Hepatocyte (in vitro differentiated cells): ENCODE measurements around the gene APOF. TPM values are rescaled to one million over a fixed set of nuclear protein-coding genes. Genes with fewer than 3 reads are reported as not detected.

Experiments
- DNase-seq: peaks from one replicate; pipeline ENCODE4 v3.0.0-alpha.2; 2016; ENCODE audit warnings: low spot score
- H2AFZ ChIP-seq: fragments of 200-600 bp; sonication (generic); 2 replicates; pipeline ENCODE4 v1.6.0; 2016; ENCODE audit warnings: antibody characterized with exemption, mild to moderate bottlenecking
- H3K27ac ChIP-seq: fragments of 200-600 bp; sonication (generic); 2 replicates; pipeline ENCODE4 v1.5.1; 2016; ENCODE audit warnings: mild to moderate bottlenecking
- H3K27me3 ChIP-seq: fragments of 200-600 bp; sonication (generic); 2 replicates; pipeline ENCODE4 v1.6.1; 2016
- H3K36me3 ChIP-seq: fragments of 200-600 bp; sonication (generic); replicated peaks from 2 replicates; pipeline ENCODE4 v1.5.1; 2016; ENCODE audit warnings: low read depth; ENCODE audit not compliant: insufficient read depth
- H3K4me1 ChIP-seq: fragments of 200-600 bp; sonication (generic); 2 replicates; pipeline ENCODE4 v1.5.1; 2016; ENCODE audit warnings: mild to moderate bottlenecking, moderate library complexity; ENCODE audit not compliant: insufficient read depth
- H3K4me2 ChIP-seq: fragments of 200-600 bp; sonication (generic); 2 replicates; pipeline ENCODE4 v1.6.0; 2016
- H3K4me3 ChIP-seq: fragments of 200-600 bp; sonication (generic); 2 replicates; pipeline ENCODE4 v1.5.1; 2016; ENCODE audit warnings: mild to moderate bottlenecking
- H3K79me2 ChIP-seq: fragments of 200-600 bp; sonication (generic); 2 replicates; pipeline ENCODE4 v1.6.0; 2017; ENCODE audit warnings: mild to moderate bottlenecking
- H3K9me2 ChIP-seq: fragments of 200-600 bp; sonication (generic); replicated peaks from 2 replicates; pipeline ENCODE4 v1.6.0; 2017; ENCODE audit warnings: mild to moderate bottlenecking; ENCODE audit not compliant: insufficient read depth
- H3K9me3 ChIP-seq: fragments of 200-600 bp; sonication (generic); 2 replicates; pipeline ENCODE4 v1.5.1; 2016; ENCODE audit warnings: low read depth, mild to moderate bottlenecking
- H4K20me1 ChIP-seq: fragments of 200-600 bp; sonication (generic); 2 replicates; pipeline ENCODE4 v1.6.0; 2016; ENCODE audit warnings: mild to moderate bottlenecking; ENCODE audit not compliant: insufficient read depth, poor library complexity, severe bottlenecking
- EZH2 ChIP-seq: fragments of 200-600 bp; sonication (generic); IDR thresholded peaks from 2 replicates; pipeline ENCODE4 v1.6.1; 2016; ENCODE audit warnings: antibody characterized with exemption, mild to moderate bottlenecking, borderline replicate concordance
- EZH2phosphoT487 ChIP-seq: fragments of 200-600 bp; sonication (generic); IDR thresholded peaks from one replicate; pipeline ENCODE4 v1.6.1; 2018; ENCODE audit warnings: antibody characterized with exemption, mild to moderate bottlenecking, low read depth, moderate library complexity; ENCODE audit not compliant: unreplicated experiment, severe bottlenecking
- WGBS: methylation state at CpG from one replicate; pipeline ENCODE4 v1.1.6; 2016; ENCODE audit warnings: low lambda C conversion rate; ENCODE audit errors: missing lambda C conversion rate; 5-methylcytosine and 5-hydroxymethylcytosine counted together
- polyA plus RNA-seq: library from polyadenylated mRNA; unstranded; fragments of >200 nt; fragmentation: Nextera tagmentation; extraction: Ambion mirVana; gene quantifications from 2 replicates; pipeline ENCODE4 v1.2.1, GENCODE V29; 2016
- total RNA-seq: library from RNA; depleted of rRNA; stranded (reverse); fragments of >200 nt; gene quantifications from 2 replicates; pipeline ENCODE4 v1.2.3, GENCODE V29; 2014
- TF ChIP-seq, protein P1 (sequence below): fragments of 200-600 bp; sonication (generic); IDR thresholded peaks from 2 replicates; pipeline ENCODE4 v1.5.1; 2016; ENCODE audit warnings: antibody characterized with exemption, mild to moderate bottlenecking; ENCODE audit not compliant: poor library complexity

Gene APOF, protein sequence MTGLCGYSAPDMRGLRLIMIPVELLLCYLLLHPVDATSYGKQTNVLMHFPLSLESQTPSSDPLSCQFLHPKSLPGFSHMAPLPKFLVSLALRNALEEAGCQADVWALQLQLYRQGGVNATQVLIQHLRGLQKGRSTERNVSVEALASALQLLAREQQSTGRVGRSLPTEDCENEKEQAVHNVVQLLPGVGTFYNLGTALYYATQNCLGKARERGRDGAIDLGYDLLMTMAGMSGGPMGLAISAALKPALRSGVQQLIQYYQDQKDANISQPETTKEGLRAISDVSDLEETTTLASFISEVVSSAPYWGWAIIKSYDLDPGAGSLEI
- total RNA-seq, result 0.12 TPM in 1 of 2 replicates, not detected in the other
- 0.55 TPM in 1 of 2 replicates, not detected in the other for polyA plus RNA-seq

DNA sequence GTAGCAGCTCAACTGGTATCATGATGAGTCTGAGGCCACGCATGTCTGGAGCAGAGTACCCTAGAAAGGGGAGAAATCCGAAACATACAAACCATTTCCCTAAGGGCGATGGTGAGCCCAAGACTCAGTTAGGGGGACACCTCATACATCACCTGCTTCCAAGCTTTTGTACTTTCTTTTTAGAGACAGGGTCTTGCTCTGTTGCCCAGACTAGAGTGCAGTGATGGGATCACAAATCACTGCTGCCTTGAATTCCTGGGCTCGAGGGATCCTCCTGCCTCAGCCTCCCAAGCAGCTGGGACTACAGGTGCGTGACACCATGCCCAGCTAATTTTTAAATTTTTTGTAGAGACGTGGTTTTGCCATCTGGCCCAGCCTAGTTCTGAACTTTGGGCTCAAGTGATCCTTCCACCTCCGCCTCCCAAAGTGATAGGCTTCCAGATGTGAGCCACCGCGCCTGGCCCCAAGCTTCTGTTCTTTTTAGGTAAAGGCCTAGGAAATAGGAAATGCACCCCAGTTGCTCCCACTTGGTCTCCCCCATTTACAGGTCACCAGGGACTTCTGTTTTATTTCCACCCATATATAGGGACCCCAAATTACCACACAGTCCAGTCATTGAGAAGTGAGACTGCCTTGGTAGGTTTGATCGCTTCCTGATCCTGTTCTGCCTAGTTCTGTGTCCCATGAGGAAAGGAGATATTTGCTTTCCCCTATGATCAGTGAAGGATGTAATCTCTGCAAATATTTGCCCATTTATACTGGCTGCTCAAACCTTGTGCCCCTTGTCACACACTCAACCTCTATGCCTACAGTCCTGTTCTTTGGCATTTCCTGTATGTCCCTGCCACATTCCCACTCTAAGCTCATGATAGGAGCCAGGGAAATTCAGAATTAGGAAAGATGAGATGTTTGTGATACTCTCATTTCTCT, at the start of gene APOF:
APOF (minus strand) TSS at position 728 of the 930 bp plus-strand sequence; CDS start at position 616, 112 bp downstream.
- TF ChIP-seq EZH2phosphoT487 (no peak), EZH2 (no peak)
- TF ChIP-seq, protein P1, sequence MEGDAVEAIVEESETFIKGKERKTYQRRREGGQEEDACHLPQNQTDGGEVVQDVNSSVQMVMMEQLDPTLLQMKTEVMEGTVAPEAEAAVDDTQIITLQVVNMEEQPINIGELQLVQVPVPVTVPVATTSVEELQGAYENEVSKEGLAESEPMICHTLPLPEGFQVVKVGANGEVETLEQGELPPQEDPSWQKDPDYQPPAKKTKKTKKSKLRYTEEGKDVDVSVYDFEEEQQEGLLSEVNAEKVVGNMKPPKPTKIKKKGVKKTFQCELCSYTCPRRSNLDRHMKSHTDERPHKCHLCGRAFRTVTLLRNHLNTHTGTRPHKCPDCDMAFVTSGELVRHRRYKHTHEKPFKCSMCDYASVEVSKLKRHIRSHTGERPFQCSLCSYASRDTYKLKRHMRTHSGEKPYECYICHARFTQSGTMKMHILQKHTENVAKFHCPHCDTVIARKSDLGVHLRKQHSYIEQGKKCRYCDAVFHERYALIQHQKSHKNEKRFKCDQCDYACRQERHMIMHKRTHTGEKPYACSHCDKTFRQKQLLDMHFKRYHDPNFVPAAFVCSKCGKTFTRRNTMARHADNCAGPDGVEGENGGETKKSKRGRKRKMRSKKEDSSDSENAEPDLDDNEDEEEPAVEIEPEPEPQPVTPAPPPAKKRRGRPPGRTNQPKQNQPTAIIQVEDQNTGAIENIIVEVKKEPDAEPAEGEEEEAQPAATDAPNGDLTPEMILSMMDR, result no peak
- Histone ChIP-seq H3K4me1 (no peaks in the 10 kb centered on the region), H3K27me3 (no peaks in the 10 kb centered on the region), H4K20me1 (no peaks in the 10 kb centered on the region), H3K36me3 (no peaks in the 10 kb centered on the region), H2AFZ (no peak within 1 kb of the TSS), H3K4me3 (no peak within 1 kb of the TSS), H3K27ac (no peak within 1 kb of the TSS), H3K9me3 (no peaks in the 10 kb centered on the region), H3K4me2 (no peak within 1 kb of the TSS), H3K9me2 (no peaks in the 10 kb centered on the region), H3K79me2 (peaks cover 23% of the 10 kb centered on the region)
- WGBS, result 91% methylated on average over 10 of the region's 10 CpGs
- no peak for DNase-seq

DNA sequence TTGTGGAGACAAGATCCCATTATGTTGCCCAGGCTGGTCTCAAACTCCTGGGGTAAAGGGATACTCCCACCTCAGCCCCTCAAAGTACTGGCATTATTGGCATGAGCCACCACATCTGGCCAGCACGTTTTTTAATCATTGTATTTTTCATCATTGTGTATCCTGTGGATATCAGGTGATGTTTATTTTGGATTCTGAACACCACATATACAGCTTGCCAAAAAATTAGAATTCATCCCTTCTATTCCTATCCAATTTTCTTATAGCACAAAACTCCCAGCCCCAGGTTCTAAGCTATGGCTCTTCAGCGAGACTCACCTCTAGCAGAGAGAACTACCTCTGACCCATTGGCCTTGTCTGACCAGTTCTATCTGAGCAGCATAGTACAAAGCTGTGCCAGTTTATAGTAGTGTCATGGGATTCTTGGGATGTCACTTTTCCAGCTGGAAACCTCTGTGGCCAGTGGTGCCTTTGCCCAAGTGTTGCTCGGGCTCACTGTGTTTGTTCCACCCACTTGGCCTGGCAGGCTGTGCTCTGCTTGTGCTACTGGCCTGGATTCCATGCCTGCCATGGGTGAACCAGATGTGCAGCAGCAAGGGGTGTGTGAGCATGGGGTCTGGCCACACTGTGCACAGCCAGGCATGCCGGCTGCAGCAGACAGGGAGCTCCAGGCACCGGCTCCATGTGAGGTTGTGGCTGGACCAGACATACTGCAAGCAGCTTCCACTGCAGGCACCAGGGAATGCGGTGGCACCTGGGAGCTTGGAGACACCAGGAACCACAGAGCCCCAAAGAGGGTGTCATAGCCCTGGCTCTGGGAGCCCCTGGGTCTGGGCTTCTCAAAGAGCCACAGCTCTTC, 49.4 kb upstream of the APOF start:
- Histone ChIP-seq H3K9me2 (no peaks in the 10 kb centered on the region), H2AFZ (no peak overlapping the region), H3K4me3 (no peak overlapping the region), H3K27me3 (no peaks in the 10 kb centered on the region), H3K9me3 (no peaks in the 10 kb centered on the region), H4K20me1 (no peaks in the 10 kb centered on the region), H3K4me1 (no peaks in the 10 kb centered on the region), H3K79me2 (no peaks in the 10 kb centered on the region), H3K36me3 (no peaks in the 10 kb centered on the region), H3K27ac (no peak overlapping the region), H3K4me2 (no peak overlapping the region)
- TF ChIP-seq, protein P1, result no peak
- TF ChIP-seq EZH2phosphoT487 (no peak), EZH2 (no peak)
- DNase-seq, result no peak
- WGBS, result 89% methylated on average over 6 of the region's 6 CpGs

DNA sequence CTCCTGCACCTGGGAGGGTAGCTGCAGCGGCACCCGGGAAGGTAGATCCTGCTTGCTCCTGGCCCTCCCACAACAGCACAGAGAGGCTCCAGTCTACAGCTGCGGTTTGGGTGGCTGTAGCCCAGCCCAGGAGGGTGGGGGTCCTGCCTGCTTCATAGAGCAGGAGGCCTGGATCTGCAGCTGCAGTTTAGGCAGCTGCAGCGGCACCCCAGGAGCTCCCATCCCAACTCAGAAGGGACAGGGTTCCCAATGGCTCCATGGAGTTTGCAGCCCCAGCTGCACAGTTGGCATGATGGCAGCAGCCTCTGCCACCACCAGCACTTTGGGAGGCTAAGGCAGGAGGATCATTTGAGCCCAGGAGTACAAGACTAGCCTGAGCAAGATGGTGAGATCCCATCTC, 48.1 kb upstream of the APOF start:
- Histone ChIP-seq H3K4me2 (no peak overlapping the region), H3K9me3 (no peaks in the 10 kb centered on the region), H3K27ac (no peak overlapping the region), H3K27me3 (no peaks in the 10 kb centered on the region), H4K20me1 (no peaks in the 10 kb centered on the region), H3K4me1 (no peaks in the 10 kb centered on the region), H3K9me2 (no peaks in the 10 kb centered on the region), H3K36me3 (no peaks in the 10 kb centered on the region), H3K79me2 (no peaks in the 10 kb centered on the region), H3K4me3 (no peak overlapping the region), H2AFZ (no peak overlapping the region)
- 95% methylated on average over 4 of the region's 4 CpGs for WGBS
- no peak for TF ChIP-seq EZH2
- TF ChIP-seq EZH2phosphoT487, result no peak
- TF ChIP-seq, protein P1, result no peak
- DNase-seq, result no peak
